ENCODE results near the gene SEMA3E.

GRCh38 chr7:83487801-83488200 lies 161.1 kb downstream of the SEMA3E start:
- TF ChIP-seq, protein P1, sequence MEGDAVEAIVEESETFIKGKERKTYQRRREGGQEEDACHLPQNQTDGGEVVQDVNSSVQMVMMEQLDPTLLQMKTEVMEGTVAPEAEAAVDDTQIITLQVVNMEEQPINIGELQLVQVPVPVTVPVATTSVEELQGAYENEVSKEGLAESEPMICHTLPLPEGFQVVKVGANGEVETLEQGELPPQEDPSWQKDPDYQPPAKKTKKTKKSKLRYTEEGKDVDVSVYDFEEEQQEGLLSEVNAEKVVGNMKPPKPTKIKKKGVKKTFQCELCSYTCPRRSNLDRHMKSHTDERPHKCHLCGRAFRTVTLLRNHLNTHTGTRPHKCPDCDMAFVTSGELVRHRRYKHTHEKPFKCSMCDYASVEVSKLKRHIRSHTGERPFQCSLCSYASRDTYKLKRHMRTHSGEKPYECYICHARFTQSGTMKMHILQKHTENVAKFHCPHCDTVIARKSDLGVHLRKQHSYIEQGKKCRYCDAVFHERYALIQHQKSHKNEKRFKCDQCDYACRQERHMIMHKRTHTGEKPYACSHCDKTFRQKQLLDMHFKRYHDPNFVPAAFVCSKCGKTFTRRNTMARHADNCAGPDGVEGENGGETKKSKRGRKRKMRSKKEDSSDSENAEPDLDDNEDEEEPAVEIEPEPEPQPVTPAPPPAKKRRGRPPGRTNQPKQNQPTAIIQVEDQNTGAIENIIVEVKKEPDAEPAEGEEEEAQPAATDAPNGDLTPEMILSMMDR (IDR thresholded peaks at IDR 0.05; ENCODE audit: insufficient read depth, low read length), result no peak
- TF ChIP-seq GABPA (IDR thresholded peaks at IDR 0.05; ENCODE audit: low read depth), result no peak
- no peak for TF ChIP-seq POLR2AphosphoS5 (IDR thresholded peaks at IDR 0.05; ENCODE audit: low read depth)
